H54 (cell line): ENCODE measurements around the gene FKBP4.
A peak's percentile ranks its signal among the peaks of the same experiment; 100 is the strongest.
"Not testable (repeated sequence)": the region's sequence is repeated elsewhere in the genome, so short reads cannot be mapped to it uniquely, and the experiment has no call there.

Source experiments
- DNase-seq: peaks from one replicate; pipeline ENCODE4 v3.0.0; 2011; ENCODE audit warnings: low spot score, mixed read lengths; ENCODE audit not compliant: insufficient read length
- FAIRE-seq: peaks from 3 replicates; lab custom pipeline; 2011; peaks lifted over from hg19 to GRCh38; lab: Jason Lieb, UNC
- POLR2A ChIP-seq: IDR thresholded peaks from 2 replicates; pipeline ENCODE4 v1.6.1; 2011; ENCODE audit warnings: low read depth, mild to moderate bottlenecking, low read length

FKBP4 gene

GRCh38 chr12:2768224-2768961 is 26.4 kb upstream of the FKBP4 start:
- TF ChIP-seq POLR2A = no peak
- no peak for FAIRE-seq
- DNase-seq = no peak

GRCh38 chr12:2769866-2770533 is 24.8 kb upstream of the FKBP4 start:
- TF ChIP-seq POLR2A = no peak
- no peak for FAIRE-seq
- no peak for DNase-seq

GRCh38 chr12:2770544-2770943 is 24.2 kb upstream of the FKBP4 start:
- DNase-seq, FAIRE-seq: not testable (repeated sequence)

- FAIRE-seq = no peak
- no peak for DNase-seq
- TF ChIP-seq POLR2A = no peak
Observed at GRCh38 chr12:2772370-2772769, 22.4 kb upstream of the FKBP4 start.

- DNase-seq (no peak), FAIRE-seq (no peak)
- no peak for TF ChIP-seq POLR2A
Observed at GRCh38 chr12:2773199-2773875, 21.4 kb upstream of the FKBP4 start.

- no peak for TF ChIP-seq POLR2A
- FAIRE-seq (no peak), DNase-seq (no peak)
Observed at GRCh38 chr12:2775431-2775830, 19.3 kb upstream of the FKBP4 start.

GRCh38 chr12:2776129-2776806 is 18.5 kb upstream of the FKBP4 start:
- DNase-seq (no peak), FAIRE-seq (no peak)
- TF ChIP-seq POLR2A = no peak

- FAIRE-seq = no peak
- DNase-seq = no peak
- no peak for TF ChIP-seq POLR2A
Observed at GRCh38 chr12:2779281-2779680, 15.5 kb upstream of the FKBP4 start.

GRCh38 chr12:2783936-2784600 is 10.7 kb upstream of the FKBP4 start:
- TF ChIP-seq POLR2A = no peak
- FAIRE-seq (no peak), DNase-seq (peak; percentile 74)

GRCh38 chr12:2785017-2785416 is 9.8 kb upstream of the FKBP4 start:
- no peak for TF ChIP-seq POLR2A
- FAIRE-seq = no peak
- DNase-seq = no peak

GRCh38 chr12:2791089-2791488 is 3.7 kb upstream of the FKBP4 start:
- DNase-seq = no peak
- no peak for TF ChIP-seq POLR2A
- FAIRE-seq = no peak

GRCh38 chr12:2792671-2793500 is 1.9 kb upstream of the FKBP4 start:
- FAIRE-seq (no peak), DNase-seq (no peak)
- TF ChIP-seq POLR2A = no peak

- TF ChIP-seq POLR2A = no peak
- no peak for DNase-seq
- no peak for FAIRE-seq
Observed at GRCh38 chr12:2793561-2793960, 1.2 kb upstream of the FKBP4 start.
